GM21526 (cell line): ENCODE results near the gene CRB1.

Source experiments
- ATAC-seq: cut with Tn5 transposase; IDR thresholded peaks from one replicate; pipeline ENCODE4 v1.9.1; 2021; ENCODE audit warnings: moderate library complexity; ENCODE audit not compliant: unreplicated experiment, low FRiP score

Gene CRB1

DNA sequence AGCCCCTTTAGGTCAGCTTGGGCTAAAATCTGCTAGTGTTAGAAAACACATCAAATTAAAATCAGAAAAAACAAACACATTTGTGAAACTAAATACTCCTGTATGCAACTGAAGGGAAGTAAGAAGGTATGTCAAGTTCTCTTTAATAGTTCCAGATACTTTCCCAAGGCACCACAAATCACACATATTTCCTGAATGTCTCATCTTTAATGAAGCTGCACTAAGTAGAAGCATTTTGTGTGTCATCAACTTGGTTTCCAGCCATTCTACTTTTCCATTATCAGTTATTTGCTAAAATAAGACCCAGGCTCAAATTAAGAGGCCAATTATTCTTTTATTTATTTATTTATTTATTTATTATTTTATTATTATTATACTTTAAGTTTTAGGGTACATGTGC, 34.7 kb downstream of the CRB1 start:
- no peak for ATAC-seq

DNA sequence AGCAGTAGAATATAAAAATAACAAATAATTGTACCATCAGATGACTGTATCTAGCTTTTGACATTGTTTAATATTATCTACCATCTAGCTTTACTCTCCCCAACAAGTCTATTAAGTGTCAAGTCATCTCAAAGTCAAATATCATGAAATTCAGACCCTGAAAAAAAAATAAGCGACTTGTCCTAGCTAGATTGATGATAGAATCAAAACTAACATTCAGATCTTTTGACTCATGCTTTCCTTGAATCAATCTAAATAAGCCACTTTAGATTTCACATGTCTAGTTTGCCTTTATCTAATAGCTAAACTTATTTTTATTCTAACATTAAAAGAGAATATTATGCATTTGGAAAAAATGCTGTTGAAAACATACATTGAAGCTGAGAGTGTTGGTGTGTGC, 35.4 kb downstream of the CRB1 start:
- ATAC-seq, result no peak

DNA sequence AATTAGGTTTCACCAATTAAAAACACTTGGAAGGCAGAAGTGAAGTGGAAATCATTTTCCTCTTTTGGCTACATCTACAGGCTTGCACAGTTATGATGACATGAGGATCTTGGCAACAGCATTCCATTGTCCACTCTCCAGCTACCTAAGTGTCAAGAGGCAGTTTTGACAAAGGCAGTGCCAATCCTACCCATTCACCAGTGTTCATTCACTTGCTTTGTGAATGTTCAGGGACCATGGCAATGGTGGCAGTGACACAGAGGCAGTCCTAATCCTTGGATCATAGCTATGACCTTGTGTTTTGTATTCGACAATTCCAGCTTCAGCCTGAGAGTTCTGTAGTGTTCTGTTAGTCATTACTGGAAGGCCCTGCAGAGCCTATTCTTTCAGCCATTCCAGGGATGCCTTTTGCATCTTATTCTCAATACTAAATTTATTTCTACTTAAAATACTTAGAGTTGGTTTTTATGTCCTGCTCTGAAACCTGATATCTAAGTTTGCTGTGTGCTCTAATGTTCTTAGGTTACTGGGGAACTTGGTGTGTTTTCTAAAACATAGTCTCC, 36.7 kb downstream of the CRB1 start:
- no peak for ATAC-seq

DNA sequence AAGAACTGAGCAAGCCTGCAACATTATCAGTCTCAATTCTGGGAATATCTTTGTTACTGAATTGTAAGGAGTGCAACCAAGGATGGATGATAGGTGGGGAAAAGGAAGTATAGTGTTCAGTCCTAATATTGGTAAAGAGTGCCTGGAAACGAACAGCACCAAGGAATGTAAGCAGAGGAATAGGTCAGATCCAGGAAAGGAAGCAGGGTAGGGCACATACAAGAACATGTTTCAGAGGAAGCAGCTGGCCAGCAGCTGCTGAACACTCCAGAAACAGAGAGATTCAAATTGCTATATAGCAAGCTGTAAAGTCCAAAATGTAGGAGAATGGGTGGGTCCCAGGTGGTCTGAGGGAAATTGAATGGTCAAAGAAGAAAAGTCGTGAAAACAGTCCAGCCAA, 37.9 kb downstream of the CRB1 start:
- ATAC-seq, result no peak

DNA sequence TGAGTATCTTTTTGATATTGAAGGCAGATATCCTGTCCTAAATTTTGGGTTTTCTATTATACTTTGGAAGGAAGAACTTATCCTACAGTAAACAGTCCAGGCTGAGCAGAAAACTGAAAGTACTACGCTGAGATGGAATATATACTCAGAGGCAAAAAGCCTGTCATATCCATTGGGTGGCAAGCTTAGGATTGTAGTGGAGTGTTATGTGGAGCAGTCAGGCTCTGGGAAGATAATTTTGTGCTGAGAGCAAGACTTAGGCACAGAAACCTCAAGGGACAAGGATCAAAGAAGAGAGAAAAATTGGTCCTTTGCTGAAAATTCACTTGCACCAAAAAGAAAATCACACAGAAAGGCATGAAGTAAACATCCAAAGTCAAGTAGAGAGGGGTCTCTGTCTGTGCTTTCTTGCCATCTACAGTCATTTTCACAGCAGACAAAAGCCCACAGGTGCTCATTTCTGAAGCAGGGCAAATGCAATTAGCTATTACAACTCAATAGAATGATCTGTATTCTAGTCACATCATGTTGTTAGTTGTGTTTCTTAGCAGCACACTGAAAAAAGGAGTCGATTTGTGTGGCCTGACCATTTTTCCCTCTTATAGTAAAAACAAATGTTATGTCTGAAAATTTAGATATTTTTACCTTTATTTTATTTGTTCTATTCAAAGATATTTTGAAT, 38.5 kb downstream of the CRB1 start:
- ATAC-seq, result no peak

DNA sequence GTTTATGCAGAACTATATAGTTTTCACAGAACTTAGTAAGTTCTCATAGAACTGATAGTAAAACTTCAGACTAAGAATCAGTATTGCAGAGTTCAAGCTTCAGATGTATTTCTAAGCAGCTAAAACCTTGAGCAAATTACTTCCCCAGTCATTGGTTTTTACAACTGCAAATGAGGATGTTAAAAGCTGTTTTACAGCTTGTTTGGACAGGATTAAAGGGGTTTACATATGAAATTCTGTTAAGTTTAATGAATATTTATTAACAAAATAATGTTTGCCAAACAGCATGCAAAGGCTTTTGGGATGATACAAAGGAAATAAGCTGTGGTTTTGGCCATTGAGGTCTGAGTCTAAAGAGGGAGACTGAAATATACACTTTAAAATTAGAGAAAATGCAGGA, 39.1 kb downstream of the CRB1 start:
- ATAC-seq, result no peak

DNA sequence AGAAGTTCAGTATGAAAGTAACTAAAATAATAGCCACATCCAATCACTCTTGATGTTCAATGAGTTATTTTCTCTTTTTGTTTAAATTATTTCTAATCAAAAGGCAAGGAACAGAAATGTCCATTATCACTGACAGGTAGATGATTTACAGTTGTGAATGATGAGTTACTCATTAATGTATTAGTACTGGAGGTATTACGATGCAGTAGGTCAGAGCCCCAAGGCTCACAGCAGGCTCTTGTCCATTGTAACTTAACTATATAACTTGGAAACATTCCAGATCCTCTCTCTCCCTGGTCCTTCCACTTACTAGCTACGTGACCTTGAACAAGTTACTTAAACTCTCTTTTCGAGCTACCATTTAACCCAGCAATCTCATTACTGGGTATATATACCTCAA, 39.5 kb downstream of the CRB1 start:
- no peak for ATAC-seq

DNA sequence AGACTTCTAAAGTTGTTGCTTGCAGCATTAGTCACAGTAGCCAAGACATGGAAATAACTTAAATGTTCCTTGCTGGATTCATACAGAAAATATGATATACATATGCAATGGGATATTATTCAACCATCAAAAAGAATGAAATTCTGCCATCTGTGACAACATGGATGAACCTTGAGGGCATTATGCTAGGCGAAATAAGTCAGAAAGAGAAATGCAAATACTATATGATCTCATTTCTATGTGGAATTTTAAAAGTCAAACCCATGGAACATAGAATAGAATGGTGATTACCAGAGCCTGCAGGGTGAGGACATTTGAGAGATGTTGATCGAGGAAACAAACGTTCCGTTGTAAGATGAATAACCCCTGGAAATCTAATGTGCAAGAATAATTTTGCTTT, 43.0 kb downstream of the CRB1 start:
- no peak for ATAC-seq

DNA sequence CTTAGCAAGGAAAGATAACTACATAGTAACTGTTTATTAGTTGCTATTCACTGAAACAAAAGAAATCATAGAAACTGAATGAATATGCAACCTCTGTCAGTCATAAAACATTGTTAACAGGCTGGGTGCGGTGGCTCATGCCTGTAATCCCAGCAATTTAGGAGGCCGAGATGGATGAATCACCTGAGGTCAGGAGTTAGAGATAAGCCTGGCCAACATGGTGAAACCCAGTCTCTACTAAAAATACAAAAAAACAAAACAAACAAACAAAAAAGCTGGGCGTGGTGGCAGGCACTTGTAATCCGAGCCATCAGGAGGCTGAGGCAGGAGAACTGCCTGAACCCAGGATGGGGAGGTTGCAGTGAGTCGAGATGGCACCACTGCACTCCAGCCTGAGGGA, 44.1 kb downstream of the CRB1 start:
- ATAC-seq, result no peak

DNA sequence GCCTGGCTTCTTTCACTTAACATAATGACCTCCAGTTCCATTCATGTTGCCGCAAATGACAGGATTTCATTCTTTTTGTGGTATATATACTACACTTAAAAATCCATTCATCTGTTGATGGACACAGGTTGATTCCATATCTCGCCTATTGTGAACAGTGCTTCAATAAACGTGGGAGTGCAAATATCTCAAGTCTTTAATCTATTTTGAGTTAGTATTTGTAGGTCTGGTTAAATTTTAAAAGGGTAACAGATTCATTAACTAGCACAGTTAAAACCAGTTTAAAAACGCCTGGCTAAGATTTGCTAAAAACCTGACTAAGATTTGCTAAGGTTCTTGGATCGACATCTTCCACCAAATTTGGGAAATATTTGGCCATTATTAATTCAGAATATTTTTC, 45.7 kb downstream of the CRB1 start:
- no peak for ATAC-seq

DNA sequence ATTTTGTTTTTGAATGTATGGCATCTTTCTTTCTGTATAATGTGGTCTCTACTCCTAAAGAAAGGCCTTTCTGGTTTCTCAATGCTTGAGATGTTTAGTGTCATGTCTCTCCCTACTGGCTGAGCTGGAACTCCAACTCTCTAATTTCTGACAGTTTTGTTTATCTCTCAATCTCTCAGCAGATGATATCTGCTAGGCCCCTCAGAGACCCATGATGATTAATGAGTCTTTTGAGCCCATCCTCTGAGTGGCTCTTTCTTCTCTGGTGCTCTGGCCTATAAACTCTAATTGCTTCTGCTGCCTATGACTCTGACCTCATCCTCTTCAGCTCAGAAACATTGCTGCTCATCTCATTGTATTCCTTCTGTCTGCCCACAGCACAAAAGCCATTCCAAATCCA, 46.6 kb downstream of the CRB1 start:
- no peak for ATAC-seq

DNA sequence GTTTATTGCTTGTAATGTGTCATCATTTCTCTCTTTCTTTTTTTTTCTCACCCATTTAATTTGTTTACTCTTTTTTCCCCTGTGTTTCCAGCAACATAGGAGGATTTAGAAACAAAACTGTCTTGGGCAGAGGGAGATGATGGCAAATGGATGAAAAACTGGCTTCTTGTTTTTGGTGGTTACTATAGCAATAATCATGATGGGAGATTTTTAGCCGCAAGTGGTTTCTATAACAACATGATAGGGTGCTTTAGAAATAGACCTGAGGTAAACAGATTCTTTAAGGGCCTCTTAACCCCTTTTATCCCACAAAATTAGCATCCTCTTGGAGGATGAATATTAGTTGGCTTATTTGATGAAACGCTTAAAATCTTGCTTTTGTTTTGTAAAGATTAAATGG, 51.6 kb downstream of the CRB1 start:
- ATAC-seq, result no peak

DNA sequence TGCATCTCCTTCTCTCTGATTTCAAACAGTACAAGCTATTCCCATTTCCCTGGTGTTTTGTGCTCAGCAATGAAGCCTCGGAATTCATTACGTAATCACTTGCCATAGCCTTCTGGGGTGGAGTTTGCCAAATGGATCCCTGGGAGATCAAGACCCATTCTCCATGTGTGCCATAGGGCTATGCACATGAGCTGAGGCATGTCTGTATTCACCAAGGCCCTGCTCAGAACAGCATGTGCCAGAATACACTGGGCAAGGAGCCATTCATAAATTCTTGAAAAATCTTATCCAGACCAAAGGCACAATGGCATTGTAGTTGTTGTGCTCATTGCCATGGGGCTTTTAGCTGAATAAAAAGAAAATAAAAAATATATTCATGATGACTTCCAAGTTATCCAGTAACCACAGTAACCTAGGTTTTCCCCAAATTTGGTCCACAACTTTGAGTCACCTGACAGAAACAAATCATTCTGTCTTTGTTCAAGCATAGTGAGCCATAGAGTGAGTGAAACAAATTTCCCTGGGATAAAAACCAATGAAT, 53.0 kb downstream of the CRB1 start:
- ATAC-seq, result no peak

DNA sequence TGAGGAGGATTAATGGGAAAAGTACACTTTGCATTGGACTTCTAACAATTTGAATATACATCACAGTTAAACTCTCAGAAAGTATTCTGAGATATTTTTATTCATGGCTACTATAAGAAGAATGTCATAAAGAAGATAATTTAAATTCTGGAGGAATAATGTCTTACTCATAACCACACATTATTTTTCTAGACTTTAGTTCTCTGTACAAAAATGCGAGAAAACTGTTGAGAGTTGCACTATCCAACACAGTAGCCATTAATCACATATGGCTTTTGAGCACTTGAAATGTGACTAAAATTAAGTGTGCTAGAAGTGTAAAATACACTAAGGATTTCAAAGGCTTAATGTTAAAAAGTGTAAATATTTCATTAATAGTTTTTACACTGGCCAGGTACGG, 53.8 kb downstream of the CRB1 start:
- no peak for ATAC-seq

DNA sequence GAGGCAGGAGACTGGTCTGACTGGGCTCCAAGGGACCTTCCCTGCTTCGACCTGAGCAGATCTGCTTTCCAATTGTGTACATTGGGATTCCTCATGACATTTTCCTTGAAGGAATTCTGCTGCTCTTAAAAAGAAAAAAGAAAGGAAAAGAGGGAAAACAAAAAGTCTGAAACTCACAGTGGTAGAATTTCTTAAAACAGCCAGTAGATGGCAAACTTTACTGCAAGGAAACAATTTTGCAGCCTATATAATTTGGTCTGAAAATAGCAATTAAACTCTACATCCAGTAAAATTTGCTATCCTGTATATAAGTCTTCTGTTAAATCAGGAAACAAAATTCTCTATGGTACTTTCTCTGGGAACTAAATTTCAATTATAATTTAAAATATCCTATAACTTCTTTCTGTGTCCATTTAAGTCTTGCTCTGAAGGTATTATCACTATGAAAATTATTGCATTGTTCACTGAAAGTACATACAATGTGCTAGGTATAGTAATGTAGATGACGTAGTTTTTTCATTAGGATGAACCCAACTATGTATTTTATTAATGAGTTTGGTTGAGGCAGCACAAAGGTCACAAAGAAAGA, 59.8 kb downstream of the CRB1 start:
- ATAC-seq, result no peak

DNA sequence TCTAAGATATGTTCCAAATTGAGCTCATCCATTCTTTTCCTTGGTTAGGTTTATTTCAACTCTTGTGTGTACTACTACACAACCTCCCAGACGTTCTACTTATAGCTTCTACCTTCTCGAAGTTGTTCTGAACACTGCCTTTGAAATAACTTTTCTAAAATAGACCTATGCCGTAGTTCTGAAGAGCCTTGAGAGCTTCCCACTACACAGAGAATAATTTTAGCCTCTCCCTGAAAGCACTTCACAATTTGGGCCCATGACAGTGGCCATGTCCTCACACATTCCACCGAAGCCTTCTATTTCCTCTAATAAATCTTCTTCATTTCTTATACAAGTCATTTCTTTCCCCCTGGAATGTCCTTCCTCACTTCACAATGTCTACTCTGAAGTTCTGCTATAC, 62.2 kb downstream of the CRB1 start:
- no peak for ATAC-seq

DNA sequence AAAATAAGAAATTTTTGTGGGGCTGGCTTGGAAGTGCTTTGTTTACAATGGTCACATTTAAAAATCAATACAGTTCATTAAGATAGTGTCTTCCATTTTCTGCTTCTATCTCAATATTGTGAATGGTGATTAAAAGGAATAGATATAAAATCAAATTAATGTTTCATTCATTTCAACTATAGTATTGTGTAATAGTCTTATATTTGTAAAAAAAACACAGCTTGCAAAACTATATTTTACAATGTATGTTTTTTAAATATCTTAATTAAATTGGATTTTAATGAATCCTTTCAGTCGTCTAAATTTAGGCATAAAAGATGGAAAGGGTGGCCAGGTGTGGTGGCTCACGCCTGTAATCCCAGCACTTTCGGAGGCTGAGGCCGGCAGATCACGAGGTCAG, 63.5 kb downstream of the CRB1 start:
- no peak for ATAC-seq

DNA sequence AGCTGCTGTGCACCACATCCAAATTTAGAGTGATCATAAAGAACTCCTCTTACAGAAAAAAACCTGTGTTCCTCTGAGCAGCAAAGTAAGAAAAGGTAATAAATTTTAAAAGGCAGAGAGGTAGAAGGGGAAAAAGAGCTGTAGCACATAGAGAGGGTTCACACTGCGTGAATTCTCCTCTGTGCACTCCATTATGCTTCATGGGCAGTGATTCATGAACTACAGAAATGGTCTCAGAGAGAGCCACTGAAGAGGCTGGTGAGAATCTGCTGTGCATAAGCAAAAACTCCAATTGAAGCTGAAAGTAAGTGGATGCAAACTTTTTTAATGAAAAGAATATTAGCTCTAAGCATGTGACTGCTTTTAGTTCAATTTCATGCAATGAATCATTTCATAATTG, 65.0 kb downstream of the CRB1 start:
- no peak for ATAC-seq

DNA sequence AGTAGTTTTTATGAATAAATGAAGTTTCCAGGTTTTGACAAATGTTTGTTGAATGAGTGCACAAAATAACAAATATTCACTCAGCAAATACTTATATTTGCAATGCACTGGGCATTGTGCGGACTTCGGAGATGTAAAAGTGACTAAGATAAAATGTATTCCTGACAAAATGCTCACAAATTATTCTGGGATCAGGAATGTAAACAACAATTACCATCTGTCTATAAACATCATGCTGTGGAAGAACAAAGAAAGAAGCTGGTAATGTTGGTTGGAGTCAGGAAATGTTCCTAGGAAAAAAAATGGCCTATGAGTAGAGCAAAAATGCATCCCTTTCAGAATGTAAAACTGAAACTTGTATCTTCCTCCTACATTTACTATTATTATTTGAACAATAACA, 68.5 kb downstream of the CRB1 start:
- no peak for ATAC-seq

DNA sequence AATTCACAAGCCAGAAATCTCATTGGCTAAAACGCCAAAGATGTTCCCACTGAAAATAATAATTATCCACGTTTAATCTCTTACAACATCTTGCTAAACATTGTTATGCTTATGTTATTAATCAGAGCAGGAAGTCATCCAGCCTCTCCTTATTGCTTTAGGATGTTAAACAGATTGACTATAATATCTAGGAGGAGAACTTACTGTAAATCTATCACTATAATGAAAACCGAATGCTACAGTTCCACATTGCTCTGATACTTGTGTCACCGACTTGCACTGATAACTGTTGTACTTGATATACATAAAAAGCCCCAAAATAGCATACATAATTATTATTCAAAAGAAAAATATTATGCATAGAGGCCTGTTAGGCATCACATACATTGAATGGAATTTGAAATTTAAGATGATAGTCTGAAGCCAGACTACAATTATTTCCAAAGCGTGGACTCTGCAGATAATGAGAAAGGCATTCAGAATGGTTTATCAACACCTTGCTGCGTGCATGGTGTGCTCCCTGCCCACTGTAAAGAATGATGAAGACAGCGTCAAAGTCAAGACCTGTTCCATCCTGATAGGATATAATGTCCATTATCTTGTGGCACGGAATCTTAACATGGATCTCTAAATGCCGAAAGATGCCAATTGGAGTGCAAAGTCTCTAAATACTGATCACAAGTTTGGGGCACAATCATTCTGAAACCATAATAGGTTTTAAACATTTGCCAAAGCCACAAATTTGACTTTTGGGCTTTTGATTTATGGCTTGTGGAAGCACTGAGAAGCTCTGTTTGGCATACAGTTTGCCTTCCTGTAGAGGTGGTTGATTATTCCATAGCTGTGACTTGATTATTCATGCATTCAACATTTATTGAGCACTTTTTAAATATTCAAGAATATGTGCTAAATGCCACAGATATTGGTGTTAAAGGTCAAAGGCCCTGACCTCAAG, 71.3 kb downstream of the CRB1 start:
- no peak for ATAC-seq

DNA sequence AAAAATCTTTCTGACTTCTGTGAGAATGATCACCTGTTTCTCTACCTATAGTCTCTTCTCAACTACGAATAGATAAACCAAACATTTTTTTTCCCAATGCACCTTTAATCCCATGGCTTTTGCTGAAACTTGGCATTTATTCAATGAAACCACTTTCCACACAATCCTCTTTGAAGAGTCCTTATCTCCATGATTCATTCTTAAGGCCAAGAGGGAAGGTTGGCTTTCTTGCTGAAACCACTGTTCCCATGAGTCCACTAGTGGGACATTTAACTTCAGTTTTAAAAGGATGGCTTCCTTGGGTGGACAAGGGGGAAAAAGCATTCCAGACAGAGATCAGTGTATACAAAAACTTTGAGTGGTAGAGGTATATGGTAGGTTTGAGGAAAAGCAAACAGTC, 73.6 kb downstream of the CRB1 start:
- ATAC-seq, result no peak
